ENCODE data around the gene INF2. TPM values are rescaled to one million over a fixed set of nuclear protein-coding genes. Genes with fewer than 3 reads are reported as not detected.

INF2 gene
- total RNA-seq, 1 experiment from 2014 or later: 70.9 TPM

- Histone ChIP-seq H3K27ac (ENCODE audit: low read depth, low read length, poor library complexity, severe bottlenecking) (no peak overlapping the region), H3K27me3 (replicated peaks; ENCODE audit: insufficient read depth, low read depth, low read length, poor library complexity) (no peaks in the 10 kb centered on the region), H3K9me3 (ENCODE audit: low read depth, low read length, poor library complexity, severe bottlenecking) (no peaks in the 10 kb centered on the region), H3K4me3 (ENCODE audit: low read depth, low read length, poor library complexity, severe bottlenecking) (no peak overlapping the region), H3K4me1 (ENCODE audit: insufficient read depth, low read length, poor library complexity, severe bottlenecking) (peaks cover 5% of the 10 kb centered on the region), H3K36me3 (ENCODE audit: insufficient read depth, low read length, poor library complexity, severe bottlenecking) (no peaks in the 10 kb centered on the region)
- TF ChIP-seq CTCF (conservative IDR thresholded peaks at IDR 0.05; ENCODE audit: low read depth, low read length): no peak
- no peak for TF ChIP-seq EZH2 (IDR thresholded peaks at IDR 0.05; ENCODE audit: borderline replicate concordance, low read depth, low read length, poor library complexity, severe bottlenecking)
- ChIA-PET POLR2A (ENCODE audit: low non-redundant PET) (no interaction called here), CTCF (interaction anchor here (0.6 kb wide), 1 partner anchor 289 kb away, joined by 3 read pairs; no protein-coding TSS in a partner anchor)
- DNase-seq (ENCODE audit: low spot score): no peak
- intact Hi-C loops (cut with micrococcal nuclease; ENCODE audit: unreplicated experiment): no loop called here
- no TSS peak for BruUV-seq (replicated peaks)
These were observed 40.4 kb downstream of the INF2 start for GRCh38 chr14:104729835-104730181.

GRCh38 chr14:104730487-104730886, 41.1 kb downstream of the INF2 start:
- no TSS peak for BruUV-seq (replicated peaks)
- CTCF ChIA-PET: no interaction called here

GRCh38 chr14:104731320-104732294, 42.2 kb downstream of the INF2 start:
- H3K4me3 ChIP-seq (ENCODE audit: low read depth, low read length, poor library complexity, severe bottlenecking): no peak overlapping the region
- POLR2A ChIA-PET (ENCODE audit: low non-redundant PET): no interaction called here
- no peaks in the 10 kb centered on the region for H3K9me3 ChIP-seq (ENCODE audit: low read depth, low read length, poor library complexity, severe bottlenecking)
- no peak for DNase-seq (ENCODE audit: low spot score)
- peak; percentile 48 for TF ChIP-seq CTCF (conservative IDR thresholded peaks at IDR 0.05; ENCODE audit: low read depth, low read length)
- no peak for TF ChIP-seq EZH2 (IDR thresholded peaks at IDR 0.05; ENCODE audit: borderline replicate concordance, low read depth, low read length, poor library complexity, severe bottlenecking)
- H3K27ac ChIP-seq (ENCODE audit: low read depth, low read length, poor library complexity, severe bottlenecking): no peak overlapping the region
- H3K27me3 ChIP-seq (replicated peaks; ENCODE audit: insufficient read depth, low read depth, low read length, poor library complexity): no peaks in the 10 kb centered on the region
- no peaks in the 10 kb centered on the region for H3K4me1 ChIP-seq (ENCODE audit: insufficient read depth, low read length, poor library complexity, severe bottlenecking)
- no TSS peak for BruUV-seq (replicated peaks)
- intact Hi-C loops (cut with micrococcal nuclease; ENCODE audit: unreplicated experiment): no loop called here
- H3K36me3 ChIP-seq (ENCODE audit: insufficient read depth, low read length, poor library complexity, severe bottlenecking): no peaks in the 10 kb centered on the region
- CTCF ChIA-PET: no interaction called here

More at GRCh38 chr14:104730487-104730886, 41.1 kb downstream of the INF2 start:
- POLR2A ChIA-PET (ENCODE audit: low non-redundant PET): no interaction called here
- intact Hi-C loops (cut with micrococcal nuclease; ENCODE audit: unreplicated experiment): no loop called here
- no peaks in the 10 kb centered on the region for H3K36me3 ChIP-seq (ENCODE audit: insufficient read depth, low read length, poor library complexity, severe bottlenecking)
- DNase-seq (ENCODE audit: low spot score): no peak
- no peaks in the 10 kb centered on the region for H3K9me3 ChIP-seq (ENCODE audit: low read depth, low read length, poor library complexity, severe bottlenecking)
- H3K27ac ChIP-seq (ENCODE audit: low read depth, low read length, poor library complexity, severe bottlenecking): no peak overlapping the region
- H3K4me3 ChIP-seq (ENCODE audit: low read depth, low read length, poor library complexity, severe bottlenecking): no peak overlapping the region
- H3K4me1 ChIP-seq (ENCODE audit: insufficient read depth, low read length, poor library complexity, severe bottlenecking): no peaks in the 10 kb centered on the region
- no peaks in the 10 kb centered on the region for H3K27me3 ChIP-seq (replicated peaks; ENCODE audit: insufficient read depth, low read depth, low read length, poor library complexity)
- TF ChIP-seq EZH2 (IDR thresholded peaks at IDR 0.05; ENCODE audit: borderline replicate concordance, low read depth, low read length, poor library complexity, severe bottlenecking) (no peak), CTCF (conservative IDR thresholded peaks at IDR 0.05; ENCODE audit: low read depth, low read length) (no peak)
